GM21528 (cell line): ENCODE measurements around the gene LYPD6.

Source experiments
- ATAC-seq: cut with Tn5 transposase; IDR thresholded peaks from one replicate; pipeline ENCODE4 v1.9.1; 2021; ENCODE audit warnings: mild to moderate bottlenecking, moderate library complexity; ENCODE audit not compliant: unreplicated experiment, low FRiP score

The LYPD6 gene

GRCh38 chr2:149399934-149400615, 69.7 kb downstream of the LYPD6 start:
- ATAC-seq, result no peak

GRCh38 chr2:149400997-149401396, 70.6 kb downstream of the LYPD6 start:
- ATAC-seq, result no peak

DNA sequence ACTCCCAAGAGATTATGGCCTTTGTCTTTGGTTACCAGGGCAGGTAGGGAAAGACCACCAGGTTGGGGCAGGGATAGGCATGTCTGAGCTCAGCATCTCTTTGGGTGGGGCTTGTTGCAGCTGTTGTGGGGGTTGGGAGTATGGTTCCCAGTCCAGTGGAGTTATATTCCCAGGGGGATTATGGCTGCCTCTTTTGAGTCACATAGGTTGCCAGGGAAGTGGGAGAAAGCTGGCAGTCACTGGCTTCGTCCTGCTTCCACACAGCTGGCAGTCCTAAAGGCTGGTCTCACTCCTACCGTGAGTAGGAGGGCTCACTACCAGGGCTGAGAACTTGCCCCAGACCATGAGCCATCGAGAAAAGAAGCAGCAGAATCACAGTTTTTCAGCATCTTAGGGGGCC, 79.1 kb downstream of the LYPD6 start:
- ATAC-seq, result no peak

DNA sequence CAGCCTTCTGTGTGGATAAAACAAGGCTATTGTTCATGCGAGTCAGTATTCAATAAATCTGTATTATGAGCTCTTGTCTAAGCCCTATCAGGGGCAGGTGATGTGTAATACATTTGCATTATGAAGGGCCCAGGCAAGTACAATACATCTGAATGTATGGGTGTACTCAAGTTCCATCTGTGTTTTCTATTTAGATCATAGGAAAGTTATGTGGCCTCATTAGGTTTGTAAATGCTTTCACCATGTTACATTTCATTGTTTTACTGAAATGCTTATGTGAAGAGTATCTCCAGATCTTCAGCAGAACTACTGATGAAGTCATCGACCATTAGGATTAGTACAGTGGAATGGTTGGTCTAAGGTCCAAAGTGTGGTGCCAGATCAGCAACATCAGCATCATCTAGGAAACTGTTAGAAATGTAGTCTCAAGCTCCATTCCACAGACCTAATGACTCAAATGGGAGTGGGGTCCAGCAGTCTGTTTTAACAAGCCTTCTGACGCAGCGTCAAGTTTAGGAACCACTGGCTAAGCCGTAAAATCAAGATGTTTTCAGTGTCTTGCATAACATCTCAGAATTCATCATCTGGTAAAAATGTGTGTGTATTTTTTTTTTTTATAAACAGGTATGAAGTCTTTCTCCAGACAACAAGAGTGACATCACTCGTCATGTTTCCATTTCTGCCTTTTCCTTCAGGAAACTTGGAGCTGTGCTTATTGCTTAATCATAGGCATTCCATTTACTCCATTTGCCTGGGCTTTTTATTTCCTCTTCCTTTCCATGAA, 80.5 kb downstream of the LYPD6 start:
- no peak for ATAC-seq

GRCh38 chr2:149413487-149413886, 83.1 kb downstream of the LYPD6 start:
- ATAC-seq, result no peak

GRCh38 chr2:149415086-149415485, 84.7 kb downstream of the LYPD6 start:
- ATAC-seq, result no peak

DNA sequence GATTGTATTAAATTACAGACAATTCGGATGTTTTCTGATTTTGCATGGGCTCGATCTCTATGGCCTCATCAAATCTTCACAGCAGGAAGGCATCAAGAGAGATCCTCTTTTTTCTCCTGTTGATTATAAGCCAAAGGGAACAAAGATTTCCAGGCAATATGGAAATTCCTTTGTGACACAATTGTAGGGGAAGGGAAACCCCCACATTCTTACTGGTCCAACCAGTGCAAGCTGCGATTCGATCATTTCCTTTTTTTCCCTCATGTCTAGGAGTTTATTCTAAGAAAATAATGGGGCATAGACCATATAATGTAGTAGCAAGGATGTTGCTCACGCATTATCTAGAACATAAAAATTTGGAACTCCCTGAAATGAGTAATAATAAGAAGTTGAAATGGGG, 87.7 kb downstream of the LYPD6 start:
- no peak for ATAC-seq

GRCh38 chr2:149420053-149420963, 89.9 kb downstream of the LYPD6 start:
- no peak for ATAC-seq

DNA sequence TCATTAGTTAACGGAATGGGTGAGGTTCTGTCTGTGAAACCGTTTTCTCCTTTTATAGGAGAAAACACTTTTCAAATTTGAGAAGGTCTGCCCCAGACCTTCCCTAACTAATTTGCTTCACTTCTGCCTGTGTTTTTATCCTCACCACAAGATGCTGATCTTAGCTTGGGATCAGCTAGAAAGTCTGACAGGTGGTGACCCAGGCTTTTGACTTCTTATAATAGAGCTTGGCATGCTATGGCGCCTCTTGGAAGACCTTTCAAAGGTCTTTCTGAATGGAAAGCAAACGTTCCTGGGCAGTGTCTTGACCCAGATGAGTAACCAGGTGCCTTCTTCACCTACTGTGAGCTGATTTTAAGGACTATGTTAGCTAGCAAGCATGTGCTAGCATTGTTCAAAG, 91.4 kb downstream of the LYPD6 start:
- ATAC-seq, result no peak

DNA sequence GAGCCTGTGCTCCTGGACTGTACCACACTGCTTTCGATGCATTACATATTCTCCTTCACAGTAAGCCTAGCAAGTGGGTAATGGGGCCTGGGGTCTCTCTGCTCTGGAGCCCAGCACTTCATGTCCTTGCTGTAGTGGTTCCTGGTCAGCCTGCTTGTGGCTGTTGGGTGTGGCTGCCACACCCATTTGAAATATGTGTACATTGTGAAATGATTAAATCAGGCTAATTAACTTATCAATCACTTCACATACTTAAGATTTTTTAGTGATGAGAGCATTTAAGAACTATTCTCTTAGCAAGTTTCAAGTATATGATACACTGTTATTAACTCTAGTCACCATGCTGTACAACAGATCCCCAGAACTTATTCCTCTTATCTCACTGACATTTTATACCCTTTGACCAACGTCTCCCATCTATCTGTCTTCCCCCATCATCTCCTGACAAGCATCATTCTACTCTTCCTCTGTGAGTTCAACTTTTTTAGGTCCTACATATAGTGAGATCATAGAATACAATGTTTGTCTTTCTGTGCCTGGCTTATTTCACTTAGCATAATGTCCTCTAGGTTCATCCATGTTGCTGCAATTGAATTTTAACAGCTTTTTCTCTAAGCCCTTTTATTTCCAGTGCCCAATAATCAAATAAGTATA, 92.1 kb downstream of the LYPD6 start:
- no peak for ATAC-seq

DNA sequence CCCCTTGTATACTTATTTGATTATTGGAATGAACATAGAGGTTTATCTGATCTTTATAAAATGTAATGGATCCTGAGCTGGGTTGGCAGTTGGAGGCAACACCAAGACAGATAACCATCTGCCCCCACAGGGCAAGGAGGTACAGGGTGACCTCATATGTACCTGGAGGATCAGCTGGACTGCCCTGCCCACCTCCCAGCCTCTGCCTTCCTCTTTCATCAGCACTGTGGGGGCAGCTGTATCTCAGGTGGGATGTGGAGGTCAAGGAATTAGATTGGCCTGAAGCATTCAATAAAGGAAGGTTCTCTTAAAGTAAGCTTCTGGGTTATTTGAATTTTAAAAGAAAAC, 92.6 kb downstream of the LYPD6 start:
- ATAC-seq, result no peak

GRCh38 chr2:149423630-149424029, 93.2 kb downstream of the LYPD6 start:
- ATAC-seq, result no peak

- no peak for ATAC-seq
Observed at GRCh38 chr2:149427387-149427786, 97.0 kb downstream of the LYPD6 start.

- no peak for ATAC-seq
Observed at GRCh38 chr2:149428783-149429182, 98.4 kb downstream of the LYPD6 start.

GRCh38 chr2:149430743-149431736, 100.7 kb downstream of the LYPD6 start:
- ATAC-seq, result no peak

DNA sequence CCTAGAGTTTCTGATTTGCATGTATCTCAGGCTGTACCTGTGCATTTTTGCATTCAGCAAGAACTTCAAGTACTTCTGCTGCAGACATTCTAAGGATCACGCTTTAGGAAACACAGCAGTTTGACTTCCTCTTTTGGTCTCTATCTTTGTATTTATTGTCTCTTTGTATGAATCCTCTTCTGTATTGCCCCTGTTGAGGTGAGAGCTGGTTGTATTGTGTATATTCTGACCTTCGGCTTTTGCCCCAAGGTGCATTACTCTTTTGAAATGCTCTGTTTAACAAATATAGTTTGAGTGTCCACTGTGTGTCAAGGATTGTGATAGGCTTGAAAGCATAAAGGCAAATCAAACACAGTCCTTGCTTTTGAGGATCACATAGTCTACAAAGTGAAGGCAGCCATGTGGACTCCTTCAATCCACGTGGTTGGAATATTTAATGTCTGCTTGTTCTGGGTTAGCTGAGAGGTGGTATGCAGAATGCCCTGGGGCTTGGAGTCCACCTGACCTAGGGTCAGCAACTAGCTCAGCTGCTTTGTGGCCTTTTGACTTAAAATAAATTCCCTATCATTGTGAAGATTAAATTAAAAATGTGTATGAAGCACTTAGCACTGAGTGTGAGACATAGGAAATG, 108.1 kb downstream of the LYPD6 start:
- no peak for ATAC-seq

DNA sequence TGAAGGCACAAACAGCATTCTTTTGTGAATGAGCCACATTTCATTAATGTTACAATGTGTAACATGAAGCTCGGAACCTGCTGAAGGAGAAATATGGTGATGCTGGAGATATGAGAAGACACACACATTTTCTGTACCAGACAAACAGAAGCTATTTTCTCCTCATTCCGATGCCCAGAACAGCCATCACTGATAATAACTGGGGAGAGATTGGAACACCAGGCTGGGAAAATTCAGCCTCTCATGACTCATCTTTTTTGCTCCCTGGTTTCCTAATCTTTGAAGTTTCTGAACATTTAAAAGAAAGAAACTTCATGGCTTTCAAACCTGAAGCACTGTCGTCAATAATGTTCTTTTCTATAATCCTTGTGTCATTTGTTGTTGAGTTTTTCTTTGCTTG, 110.9 kb downstream of the LYPD6 start:
- ATAC-seq, result no peak

- ATAC-seq, result no peak
Observed at GRCh38 chr2:149442346-149442745, 112.0 kb downstream of the LYPD6 start.

GRCh38 chr2:149443150-149443549, 112.8 kb downstream of the LYPD6 start:
- ATAC-seq, result no peak
